Thoracic aorta (tissue), 2 donors: Measurements from ENCODE around the gene TEX22. TPM values are rescaled to one million over a fixed set of nuclear protein-coding genes. Genes with fewer than 3 reads are reported as not detected.
A peak's percentile ranks its signal among the peaks of the same experiment; 100 is the strongest.

Experiments
- ATAC-seq: fragments of 150-250 bp; one replicate; pipeline ENCODE4 v1.8.0; 2017; ENCODE audit warnings: low read depth; ENCODE audit not compliant: insufficient number of reproducible peaks, low FRiP score
- DNase-seq: peaks from one replicate; pipeline ENCODE4 v3.0.0-alpha.2; 2020; ENCODE audit warnings: low spot score
- H3K27ac ChIP-seq, 2 donors: fragments of 200-600 bp; sonication (generic); 1 replicate in 1 of 2; 2 replicates in 1 of 2; pipeline ENCODE4 v1.5.1; 2016; ENCODE audit warnings: mild to moderate bottlenecking in 2 of 2, moderate library complexity in 2 of 2
- H3K27me3 ChIP-seq: fragments of 200-600 bp; sonication (generic); replicated peaks from 2 replicates; pipeline ENCODE4 v1.6.0; 2016; ENCODE audit warnings: mild to moderate bottlenecking; ENCODE audit not compliant: insufficient read depth
- H3K36me3 ChIP-seq: fragments of 200-600 bp; sonication (generic); one replicate; pipeline ENCODE4 v1.5.1; 2016
- H3K4me1 ChIP-seq, 2 donors: fragments of 200-600 bp; sonication (generic); 1 replicate in 1 of 2; 2 replicates in 1 of 2; pipeline versions ENCODE4 v1.5.1 to v1.6.0; 2016; ENCODE audit warnings: low read depth in 2 of 2, mild to moderate bottlenecking in 1 of 2; ENCODE audit not compliant: control insufficient read depth in 1 of 2
- H3K4me3 ChIP-seq: fragments of 200-600 bp; sonication (generic); 2 replicates; pipeline ENCODE4 v1.5.1; 2016; ENCODE audit warnings: mild to moderate bottlenecking
- H3K9me3 ChIP-seq: fragments of 200-600 bp; sonication (generic); 2 replicates; pipeline ENCODE4 v1.5.1; 2016
- CTCF ChIP-seq: fragments of 200-600 bp; sonication (generic); IDR thresholded peaks from one replicate; pipeline ENCODE4 v1.5.1; 2019; ENCODE audit warnings: antibody characterized with exemption
- total RNA-seq, 2 donors: library from RNA; depleted of rRNA; stranded (reverse); fragments of >200 nt; gene quantifications; one replicate each; pipeline versions ENCODE4 v1.1.0 to v1.2.3, GENCODE V29; 2016

Gene TEX22
- total RNA-seq, 2 donors from 2014 or later: not detected

GRCh38 chr14:105392131-105393090, 5.9 kb upstream of the TEX22 start:
- Histone ChIP-seq H3K27ac (no peak overlapping the region), H3K36me3 (peaks cover 7% of the 10 kb centered on the region), H3K27me3 (no peaks in the 10 kb centered on the region), H3K4me1 (peaks cover 0 to under 1% of the 10 kb centered on the region in 2 donors), H3K9me3 (no peaks in the 10 kb centered on the region), H3K4me3 (no peak overlapping the region)
- TF ChIP-seq CTCF: no peak
- ATAC-seq (no peak), DNase-seq (no peak)

- Histone ChIP-seq H3K27ac (no peak overlapping the region), H3K36me3 (peaks cover 7% of the 10 kb centered on the region), H3K27me3 (no peaks in the 10 kb centered on the region), H3K4me3 (no peak overlapping the region), H3K4me1 (peaks cover 0 to 8% of the 10 kb centered on the region in 2 donors), H3K9me3 (no peaks in the 10 kb centered on the region)
- no peak for TF ChIP-seq CTCF
- ATAC-seq (no peak), DNase-seq (no peak)
Observed at GRCh38 chr14:105393151-105393550, 5.2 kb upstream of the TEX22 start.

GRCh38 chr14:105394714-105395537, 3.4 kb upstream of the TEX22 start:
- no peak for TF ChIP-seq CTCF
- Histone ChIP-seq H3K27me3 (no peaks in the 10 kb centered on the region), H3K4me3 (no peak overlapping the region), H3K36me3 (peaks cover 7% of the 10 kb centered on the region), H3K9me3 (no peaks in the 10 kb centered on the region), H3K4me1 (peaks cover 9 to 16% of the 10 kb centered on the region in 2 donors), H3K27ac (no peak overlapping the region)
- ATAC-seq (no peak), DNase-seq (no peak)

GRCh38 chr14:105395538-105395854, 2.8 kb upstream of the TEX22 start:
- no peak for TF ChIP-seq CTCF
- H3K9me3 ChIP-seq: no peaks in the 10 kb centered on the region
- no peak for DNase-seq
- H3K4me3 ChIP-seq: no peak overlapping the region
- no peak for ATAC-seq
- no peaks in the 10 kb centered on the region for H3K27me3 ChIP-seq
- H3K4me1 ChIP-seq: peaks cover 9 to 16% of the 10 kb centered on the region in 2 donors
- H3K27ac ChIP-seq: no peak overlapping the region
- peaks cover 6% of the 10 kb centered on the region for H3K36me3 ChIP-seq

GRCh38 chr14:105397350-105397931, 897 bp upstream of the TEX22 start:
- Histone ChIP-seq H3K27me3 (no peaks in the 10 kb centered on the region), H3K4me3 (peak overlapping the region; percentile 99), H3K4me1 (peaks cover 9 to 16% of the 10 kb centered on the region in 2 donors), H3K36me3 (peaks cover 4% of the 10 kb centered on the region), H3K27ac (peak overlapping the region in 1 of 2 donors; percentile 76), H3K9me3 (peaks cover 7% of the 10 kb centered on the region)
- DNase-seq: no peak
- no peak for ATAC-seq
- no peak for TF ChIP-seq CTCF
